GM18526 (cell line): Measurements from ENCODE around the gene PBX2.

ENCODE experiments used
- POLR2A ChIP-seq: IDR thresholded peaks from 3 replicates; pipeline ENCODE4 v1.6.1; 2011; ENCODE audit not compliant: insufficient read length; ENCODE audit errors: extremely low read depth

Gene PBX2

DNA sequence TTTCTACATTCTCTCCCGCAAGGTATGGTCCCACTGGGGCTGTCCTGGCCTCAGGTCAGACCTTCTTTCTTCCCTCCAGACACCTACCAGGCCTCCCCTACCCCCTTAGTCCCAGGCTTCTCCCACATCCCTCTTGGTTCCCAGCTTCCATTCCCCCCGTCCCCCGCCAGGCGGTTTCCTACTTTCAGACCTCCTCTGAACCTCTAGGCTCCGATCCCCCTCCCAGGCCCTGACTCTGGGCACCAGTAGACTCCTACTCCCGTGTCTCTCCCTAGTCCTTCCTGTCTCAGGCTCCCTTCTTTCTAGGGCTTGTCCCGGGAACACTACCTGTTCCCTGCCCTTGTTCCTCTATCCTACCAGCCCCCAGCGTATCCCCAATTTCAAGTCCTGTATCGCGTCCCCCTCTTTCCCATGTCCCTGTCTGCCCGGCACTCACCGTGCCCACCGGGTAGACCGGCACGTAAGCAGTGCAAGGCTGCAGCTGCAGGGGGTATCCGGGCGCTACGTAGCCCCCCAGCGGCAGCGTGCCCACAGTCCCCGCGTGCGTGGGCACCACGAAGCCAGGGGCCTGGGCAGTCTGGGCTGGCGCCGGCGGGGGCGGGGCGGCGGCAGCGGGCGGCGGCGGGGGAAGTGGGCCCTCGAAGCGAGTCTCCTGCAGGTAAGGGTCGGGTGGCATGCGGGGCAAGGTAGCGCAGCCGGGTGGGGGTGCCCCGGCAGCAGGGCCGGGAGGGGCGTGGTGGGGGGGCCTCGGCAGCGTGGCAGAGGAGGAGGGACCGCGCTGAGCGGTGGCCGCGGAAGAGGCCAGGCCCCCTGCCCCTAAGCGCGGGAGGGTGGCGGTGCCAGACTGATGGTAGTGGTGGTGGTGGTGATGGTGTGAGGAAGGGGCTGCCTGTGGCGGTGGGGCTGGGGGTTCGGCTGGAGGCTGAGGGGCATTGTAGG, 39.8 kb downstream of the PBX2 start:
- TF ChIP-seq POLR2A, result no peak

DNA sequence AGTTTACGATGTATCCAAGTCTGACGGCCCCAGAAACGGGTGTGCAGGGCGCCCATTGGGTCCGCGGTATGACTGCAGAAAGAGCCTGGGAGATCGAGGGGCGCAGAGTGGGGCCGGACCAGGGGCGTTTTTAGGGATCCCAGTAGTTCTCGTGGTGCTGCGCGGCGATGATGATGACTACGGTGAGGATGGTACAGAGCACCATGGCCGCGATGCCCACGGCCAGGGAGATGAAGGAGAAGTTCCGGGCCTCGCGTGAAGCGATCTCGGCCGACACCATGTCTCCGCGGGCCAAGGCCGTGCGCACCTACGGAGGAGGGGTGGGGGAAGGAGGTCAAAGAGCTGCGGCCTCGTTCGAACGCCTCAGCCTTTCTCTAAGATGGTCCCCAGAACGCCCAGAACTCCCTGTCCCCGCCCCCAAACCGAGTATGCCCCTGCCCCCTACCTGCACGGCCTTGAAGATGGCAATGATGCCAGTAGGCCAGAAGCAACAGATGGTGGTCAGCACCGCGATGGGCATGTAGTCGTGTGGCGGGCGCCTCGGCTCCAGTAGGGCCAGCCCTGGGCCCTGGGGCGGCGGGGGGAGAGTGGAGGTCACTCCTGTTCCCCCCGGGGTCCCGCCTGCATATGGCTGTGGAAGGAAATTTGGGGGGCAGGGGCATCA, 40.8 kb downstream of the PBX2 start:
- no peak for TF ChIP-seq POLR2A

DNA sequence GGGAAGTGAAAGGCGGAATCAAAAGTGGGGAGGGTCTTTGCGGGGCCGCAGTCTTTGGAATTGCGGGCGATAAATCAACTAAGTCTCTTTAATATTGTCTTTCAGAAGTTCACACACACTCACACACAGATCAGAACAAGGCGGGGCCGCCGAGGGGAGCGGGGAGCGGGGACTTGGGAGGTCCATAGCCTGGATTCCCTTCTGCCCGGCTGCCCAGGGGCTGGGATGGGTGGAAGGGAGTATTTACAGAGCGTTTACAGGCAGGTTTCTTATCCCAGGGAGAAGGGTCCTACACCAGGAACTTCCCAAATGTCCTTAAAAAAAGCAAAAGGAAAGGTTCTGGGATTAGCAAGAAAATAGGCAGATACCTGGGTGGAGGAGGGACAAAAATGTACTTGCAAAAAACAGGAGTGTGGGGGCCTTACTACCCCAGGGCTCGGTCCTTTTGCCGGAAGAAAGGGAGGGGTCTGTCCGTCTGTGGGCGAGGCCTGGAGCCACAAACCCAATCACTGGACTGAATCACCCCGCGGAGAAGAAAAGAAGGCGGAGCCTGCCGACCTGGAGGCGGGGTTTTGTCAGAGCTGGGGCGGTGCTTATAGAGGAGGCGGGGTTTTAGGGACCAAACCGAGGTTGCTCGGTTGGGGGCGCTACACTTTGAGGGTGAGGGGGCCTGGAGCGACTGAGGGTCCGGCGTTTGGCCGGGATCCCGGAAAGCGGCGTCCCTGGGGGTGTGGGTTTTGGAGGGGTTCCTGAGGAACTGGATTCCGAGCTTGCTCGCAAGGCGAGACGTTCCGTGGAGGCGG, 41.5 kb downstream of the PBX2 start:
- no peak for TF ChIP-seq POLR2A

GRCh38 chr6:32147401-32148132, 42.4 kb downstream of the PBX2 start:
- no peak for TF ChIP-seq POLR2A

DNA sequence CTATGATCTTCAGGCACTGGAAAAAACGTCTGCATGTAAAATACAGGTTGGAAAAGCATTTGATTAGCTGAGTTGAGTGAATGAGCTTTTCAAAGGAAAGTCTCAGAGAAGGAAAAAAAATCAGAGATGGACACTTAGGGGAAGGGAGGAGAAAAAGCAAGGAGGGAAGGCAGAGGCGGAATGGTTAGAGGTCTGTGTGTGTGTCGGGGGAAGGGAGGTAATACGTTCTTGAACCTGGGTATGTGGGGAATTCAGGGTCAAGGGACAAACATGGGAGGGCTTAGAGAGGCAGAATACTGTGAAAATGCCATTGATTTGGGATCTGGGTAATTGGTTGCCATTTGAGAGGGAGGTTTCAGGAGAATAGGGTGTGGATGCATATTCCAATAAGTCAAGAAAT, 43.3 kb downstream of the PBX2 start:
- no peak for TF ChIP-seq POLR2A

DNA sequence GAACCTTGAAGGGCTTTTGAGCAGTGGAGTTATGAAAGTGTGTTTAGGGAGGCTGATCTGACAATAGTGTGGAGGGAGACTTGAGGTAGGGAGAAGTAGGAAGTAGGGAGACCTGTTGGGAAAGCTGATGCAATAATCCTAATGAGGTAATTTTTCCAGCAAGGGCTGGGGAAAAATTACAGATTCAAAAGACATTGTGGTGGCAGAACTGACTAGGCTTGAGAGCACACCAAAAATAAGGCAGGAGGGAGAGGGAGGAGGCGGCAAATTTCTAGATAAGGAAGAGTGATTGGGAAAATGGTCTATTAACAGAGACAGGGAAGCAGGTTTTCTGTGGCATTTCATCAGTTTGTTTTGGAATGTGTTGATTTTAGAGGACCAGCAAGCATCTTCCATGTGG, 43.7 kb downstream of the PBX2 start:
- TF ChIP-seq POLR2A, result no peak

DNA sequence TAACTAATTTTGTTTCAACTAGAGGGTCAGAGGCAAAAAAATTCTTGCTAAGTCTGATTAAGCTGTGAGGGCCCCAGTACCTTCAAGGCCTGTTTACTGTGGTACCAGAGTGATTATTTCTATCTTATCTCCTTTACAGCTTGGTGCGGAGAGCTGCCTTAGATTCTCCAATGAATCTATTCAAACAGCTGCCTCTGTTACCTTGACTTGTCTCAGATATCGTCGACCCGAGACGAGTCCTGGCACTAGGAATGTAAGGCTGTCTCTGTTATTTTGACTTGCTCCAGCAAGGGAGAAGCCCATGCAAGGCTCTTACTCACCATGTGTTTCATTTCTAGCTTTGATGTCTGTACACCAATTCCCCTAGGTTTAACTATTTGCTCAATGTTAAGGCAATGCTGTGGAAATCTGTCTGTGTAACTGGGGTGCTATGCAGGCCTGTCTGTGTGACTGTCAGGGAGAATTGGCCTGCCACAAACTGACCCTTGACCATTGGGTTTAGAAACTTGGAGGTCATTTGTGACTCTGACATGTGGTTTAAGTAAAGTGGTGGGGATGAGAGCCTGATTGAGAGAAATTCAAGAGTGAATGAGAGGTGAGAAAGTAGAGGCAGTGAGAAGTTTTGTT, 49.5 kb downstream of the PBX2 start:
- no peak for TF ChIP-seq POLR2A

DNA sequence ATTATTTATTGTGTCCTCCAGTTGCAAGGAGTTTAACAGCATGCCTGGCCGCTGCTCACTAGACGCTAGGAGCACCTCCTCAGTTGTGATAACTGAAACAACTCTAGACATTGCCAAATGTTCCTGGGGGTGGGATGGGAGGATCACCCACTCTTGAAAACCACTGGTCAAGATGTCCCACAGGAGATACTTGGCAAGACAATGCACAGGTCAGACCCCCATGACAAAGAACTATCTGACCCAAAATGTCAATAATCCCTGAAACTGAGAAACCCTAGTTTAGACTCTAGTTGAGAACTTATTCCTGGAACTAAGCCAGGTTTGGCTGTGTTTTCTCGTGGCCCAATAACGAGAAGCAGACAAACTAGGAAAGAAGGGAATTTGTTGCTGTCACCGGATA, 50.4 kb downstream of the PBX2 start:
- TF ChIP-seq POLR2A, result no peak

DNA sequence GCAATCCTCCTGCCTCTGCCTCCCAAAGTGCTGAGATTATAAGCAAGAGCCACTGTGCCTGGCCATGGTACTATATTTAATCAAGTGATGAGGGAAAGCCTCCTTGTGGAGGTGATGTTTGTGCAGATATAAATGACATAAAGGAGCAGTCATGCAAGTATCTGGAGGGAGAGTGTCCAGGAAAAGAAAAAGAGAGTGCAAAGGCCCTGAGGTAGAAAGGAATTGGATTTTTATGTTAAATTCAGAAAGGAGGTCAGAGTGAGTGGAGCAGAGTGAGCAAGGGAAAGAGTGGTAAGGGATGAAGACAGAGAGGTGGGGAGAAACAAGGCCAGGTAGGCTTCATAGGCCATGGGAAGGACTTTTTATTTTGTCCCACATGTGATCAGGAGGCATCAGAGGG, 52.5 kb downstream of the PBX2 start:
- TF ChIP-seq POLR2A, result no peak
